Keratinocyte (primary cell): Measurements from ENCODE around the gene MICU2.

ENCODE experiments used
- CTCF ChIP-seq, 3 experiments: IDR thresholded peaks in 1 of 3; conservative IDR thresholded peaks in 1 of 3; optimal IDR thresholded peaks in 1 of 3; 2 replicates in 2 of 3; 3 replicates in 1 of 3; pipeline versions ENCODE3 to v1.5.1; 2011; ENCODE audit warnings: low read length in 3 of 3, mild to moderate bottlenecking in 3 of 3, moderate library complexity in 2 of 3, control low read depth in 1 of 3, inconsistent platforms in 1 of 3; ENCODE audit not compliant: insufficient read depth in 2 of 3; ENCODE audit errors: extremely low read depth in 1 of 3
- EZH2 ChIP-seq: IDR thresholded peaks from one replicate; pipeline ENCODE4 v1.6.1; 2012; ENCODE audit warnings: inconsistent platforms, mild to moderate bottlenecking, low read length, moderate library complexity

DNA sequence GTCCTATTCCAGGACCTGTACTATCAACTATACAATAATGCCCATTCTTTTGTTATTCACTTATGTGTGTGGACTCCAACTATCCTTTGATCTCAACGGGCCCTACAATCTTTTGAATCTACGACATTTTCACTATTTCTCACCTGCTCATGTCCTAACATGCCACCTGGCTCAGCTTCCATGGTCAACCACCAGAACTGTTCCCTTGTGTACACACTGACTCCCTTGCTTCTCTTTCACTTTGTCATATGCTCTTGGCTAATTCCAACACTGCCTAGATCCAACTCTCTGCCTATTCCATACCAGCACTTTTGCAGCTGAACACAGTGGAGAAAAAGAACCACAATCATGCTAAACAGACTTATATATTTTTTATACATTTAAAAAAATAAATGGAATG, 53.1 kb downstream of the MICU2 start:
- no peak for TF ChIP-seq CTCF (optimal IDR thresholded peaks at IDR 0.05 in 1 of 3, IDR thresholded peaks at IDR 0.05 in 1 of 3, conservative IDR thresholded peaks at IDR 0.05 in 1 of 3; ENCODE audit: extremely low read depth in 1 of 3, insufficient read depth in 2 of 3, low read length in 3 of 3)
- TF ChIP-seq EZH2: no peak
